HG02678 (cell line): ENCODE results near the gene APOA5.
"Not testable (repeated sequence)": the region's sequence is repeated elsewhere in the genome, so short reads cannot be mapped to it uniquely, and the experiment has no call there.

ENCODE experiments used
- ATAC-seq: cut with Tn5 transposase; IDR thresholded peaks from one replicate; pipeline ENCODE4 v1.9.1; 2021; ENCODE audit warnings: mild to moderate bottlenecking, moderate library complexity; ENCODE audit not compliant: unreplicated experiment

The APOA5 gene, protein sequence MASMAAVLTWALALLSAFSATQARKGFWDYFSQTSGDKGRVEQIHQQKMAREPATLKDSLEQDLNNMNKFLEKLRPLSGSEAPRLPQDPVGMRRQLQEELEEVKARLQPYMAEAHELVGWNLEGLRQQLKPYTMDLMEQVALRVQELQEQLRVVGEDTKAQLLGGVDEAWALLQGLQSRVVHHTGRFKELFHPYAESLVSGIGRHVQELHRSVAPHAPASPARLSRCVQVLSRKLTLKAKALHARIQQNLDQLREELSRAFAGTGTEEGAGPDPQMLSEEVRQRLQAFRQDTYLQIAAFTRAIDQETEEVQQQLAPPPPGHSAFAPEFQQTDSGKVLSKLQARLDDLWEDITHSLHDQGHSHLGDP

GRCh38 chr11:116791813-116792143, at the start of gene APOA5:
TSS of gene APOA5 (minus strand) at chr11:116791879. CDS start at chr11:116791860, 19 bp downstream.
- no peak for ATAC-seq

- no peak for ATAC-seq
Measured at GRCh38 chr11:116840746-116841296, 49.1 kb upstream of the APOA5 start.

DNA sequence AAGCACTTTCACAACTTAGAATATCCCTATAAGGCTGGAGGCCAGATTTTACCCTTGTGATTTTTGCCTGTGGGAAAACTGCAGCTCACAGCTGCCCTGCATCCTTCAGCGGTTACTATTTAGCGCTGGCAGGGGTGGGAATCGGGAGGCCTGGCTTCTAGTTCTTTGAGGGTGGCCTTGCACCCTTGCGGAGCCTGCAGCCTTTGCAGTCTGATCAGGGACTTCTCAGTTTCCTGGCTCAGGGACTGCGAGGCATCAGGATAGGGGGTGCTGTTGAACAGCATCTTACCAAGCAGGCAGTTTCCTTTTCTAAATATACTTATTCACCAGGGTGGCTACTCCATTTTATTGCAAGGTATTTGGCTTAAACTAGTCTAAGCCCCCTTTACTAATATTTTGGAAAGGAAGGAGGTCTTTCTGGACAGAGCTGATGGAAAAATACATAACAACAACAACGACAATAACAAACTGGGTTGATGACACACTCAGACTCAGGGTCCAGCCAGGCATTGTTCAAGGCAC, 48.6 kb upstream of the APOA5 start:
- no peak for ATAC-seq

DNA sequence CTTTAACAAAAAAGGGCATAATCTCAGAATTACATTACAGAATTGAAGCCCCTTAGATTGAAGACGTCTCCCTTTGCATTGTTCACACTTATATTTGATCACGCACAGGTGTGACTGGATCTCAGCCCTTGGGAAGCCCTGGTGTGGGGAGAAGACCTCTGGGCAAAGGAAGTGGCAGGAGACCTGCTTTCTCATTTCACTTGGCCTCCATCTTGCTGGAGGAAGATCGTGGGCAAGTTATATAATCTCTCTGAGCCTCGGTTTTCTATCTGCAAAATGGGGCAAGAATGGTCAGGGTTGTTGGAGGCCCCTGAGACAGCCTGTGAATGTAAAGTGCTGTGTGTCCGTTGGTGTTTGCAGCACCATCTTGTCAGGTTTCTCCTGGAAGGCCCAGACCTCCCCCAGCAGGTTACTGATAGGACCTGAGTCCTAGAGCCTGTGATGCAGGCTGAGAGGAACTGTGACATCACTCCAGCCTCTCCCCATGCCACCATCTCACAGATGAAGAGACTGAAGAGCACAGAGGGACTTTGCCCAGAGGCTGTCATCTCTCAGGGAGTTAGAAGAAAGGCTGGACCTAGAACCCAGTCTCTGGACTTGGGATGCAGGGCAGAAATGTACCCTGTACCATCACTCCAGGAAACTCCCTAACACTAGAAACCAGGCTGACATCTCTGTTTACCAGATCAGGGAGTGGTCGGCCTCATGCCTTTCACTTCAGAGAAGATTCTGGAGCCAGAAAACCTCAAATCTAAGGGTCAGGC, 46.8 kb upstream of the APOA5 start:
- ATAC-seq: no peak

GRCh38 chr11:116837231-116838091, 45.8 kb upstream of the APOA5 start, which contains the start of gene APOA1:
TSS of gene APOA1 (minus strand) at chr11:116837622. CDS start at chr11:116837387, 235 bp downstream.
- ATAC-seq: no peak

GRCh38 chr11:116836632-116836991, 44.9 kb upstream of the APOA5 start:
- no peak for ATAC-seq

DNA sequence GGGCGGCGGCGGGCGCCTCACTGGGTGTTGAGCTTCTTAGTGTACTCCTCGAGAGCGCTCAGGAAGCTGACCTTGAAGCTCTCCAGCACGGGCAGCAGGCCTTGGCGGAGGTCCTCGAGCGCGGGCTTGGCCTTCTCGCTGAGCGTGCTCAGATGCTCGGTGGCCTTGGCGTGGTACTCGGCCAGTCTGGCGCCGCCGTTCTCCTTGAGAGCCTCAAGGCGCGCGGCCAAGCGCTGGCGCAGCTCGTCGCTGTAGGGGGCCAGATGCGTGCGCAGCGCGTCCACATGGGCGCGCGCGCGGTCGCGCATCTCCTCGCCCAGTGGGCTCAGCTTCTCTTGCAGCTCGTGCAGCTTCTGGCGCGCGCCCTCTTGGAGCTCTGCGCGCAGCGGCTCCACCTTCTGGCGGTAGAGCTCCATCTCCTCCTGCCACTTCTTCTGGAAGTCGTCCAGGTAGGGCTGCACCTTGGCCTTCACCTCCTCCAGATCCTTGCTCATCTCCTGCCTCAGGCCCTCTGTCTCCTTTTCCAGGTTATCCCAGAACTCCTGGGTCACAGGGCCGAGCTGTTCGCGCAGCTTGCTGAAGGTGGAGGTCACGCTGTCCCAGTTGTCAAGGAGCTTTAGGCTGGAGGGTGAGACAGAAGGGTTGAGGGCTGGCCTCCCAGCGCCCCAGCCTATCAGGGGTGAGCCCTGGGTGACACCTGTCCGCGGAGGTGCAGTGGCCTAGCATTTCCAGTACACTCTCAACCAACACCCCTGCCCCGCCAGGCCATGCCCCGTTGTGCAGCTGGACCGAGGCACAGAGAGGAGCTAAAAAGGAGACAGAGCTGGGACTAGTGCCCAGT, 44.3 kb upstream of the APOA5 start:
- ATAC-seq: peak; percentile 81

DNA sequence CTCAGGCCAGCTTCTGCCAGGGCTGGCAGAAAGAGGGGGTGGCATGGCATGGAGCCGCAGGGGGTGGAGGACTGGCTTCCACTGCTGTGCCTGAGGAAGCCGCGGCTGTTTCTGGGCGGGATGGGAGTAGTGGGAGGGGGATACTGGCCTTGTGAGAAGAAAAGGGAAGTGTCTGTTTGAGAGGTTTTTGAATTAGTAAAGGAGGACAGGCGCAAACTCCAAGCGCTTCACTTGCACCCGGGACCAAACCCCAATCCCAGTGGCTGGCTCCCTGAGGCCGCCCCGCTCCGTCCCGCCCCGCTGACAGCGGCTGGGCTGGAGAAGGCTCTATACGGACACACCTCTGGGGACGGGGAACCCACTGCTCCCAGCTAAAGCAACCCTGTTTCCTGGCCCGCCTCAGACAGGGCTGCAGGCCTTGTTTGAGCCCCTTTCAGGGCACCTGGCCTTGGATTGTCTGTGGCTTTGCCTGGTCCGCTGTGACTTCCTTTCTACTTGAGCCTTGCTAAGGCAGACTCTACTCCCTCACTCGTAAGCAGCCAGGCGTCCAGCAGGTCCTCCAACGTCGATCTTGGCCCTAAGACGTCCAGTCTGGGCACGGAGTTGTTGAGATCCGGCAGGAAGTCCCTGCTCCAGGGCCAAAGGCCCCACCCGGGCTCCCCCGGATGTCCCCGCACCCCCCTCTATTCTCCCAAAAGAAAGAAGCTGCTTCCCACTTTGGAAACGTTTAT, 43.5 kb upstream of the APOA5 start:
- no peak for ATAC-seq

- ATAC-seq: not testable (repeated sequence)
Measured at GRCh38 chr11:116834535-116835041, 42.9 kb upstream of the APOA5 start.

- no peak for ATAC-seq
Measured at GRCh38 chr11:116833816-116834534, 42.3 kb upstream of the APOA5 start.

- ATAC-seq: no peak
Measured at GRCh38 chr11:116833491-116833815, 41.8 kb upstream of the APOA5 start.

DNA sequence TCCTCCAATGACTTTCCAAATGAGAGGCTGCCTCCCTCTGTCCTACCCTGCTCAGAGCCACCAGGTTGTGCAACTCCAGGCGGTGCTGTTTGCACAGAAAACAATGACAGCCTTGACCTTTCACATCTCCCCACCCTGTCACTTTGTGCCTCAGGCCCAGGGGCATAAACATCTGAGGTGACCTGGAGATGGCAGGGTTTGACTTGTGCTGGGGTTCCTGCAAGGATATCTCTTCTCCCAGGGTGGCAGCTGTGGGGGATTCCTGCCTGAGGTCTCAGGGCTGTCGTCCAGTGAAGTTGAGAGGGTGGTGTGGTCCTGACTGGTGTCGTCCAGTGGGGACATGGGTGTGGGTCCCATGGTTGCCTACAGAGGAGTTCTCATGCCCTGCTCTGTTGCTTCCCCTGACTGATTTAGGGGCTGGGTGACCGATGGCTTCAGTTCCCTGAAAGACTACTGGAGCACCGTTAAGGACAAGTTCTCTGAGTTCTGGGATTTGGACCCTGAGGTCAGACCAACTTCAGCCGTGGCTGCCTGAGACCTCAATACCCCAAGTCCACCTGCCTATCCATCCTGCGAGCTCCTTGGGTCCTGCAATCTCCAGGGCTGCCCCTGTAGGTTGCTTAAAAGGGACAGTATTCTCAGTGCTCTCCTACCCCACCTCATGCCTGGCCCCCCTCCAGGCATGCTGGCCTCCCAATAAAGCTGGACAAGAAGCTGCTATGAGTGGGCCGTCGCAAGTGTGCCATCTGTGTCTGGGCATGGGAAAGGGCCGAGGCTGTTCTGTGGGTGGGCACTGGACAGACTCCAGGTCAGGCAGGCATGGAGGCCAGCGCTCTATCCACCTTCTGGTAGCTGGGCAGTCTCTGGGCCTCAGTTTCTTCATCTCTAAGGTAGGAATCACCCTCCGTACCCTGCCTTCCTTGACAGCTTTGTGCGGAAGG, 40.9 kb upstream of the APOA5 start:
- no peak for ATAC-seq

GRCh38 chr11:116831790-116832349, 40.2 kb upstream of the APOA5 start:
- no peak for ATAC-seq

GRCh38 chr11:116830184-116830912, 38.7 kb upstream of the APOA5 start:
- no peak for ATAC-seq

GRCh38 chr11:116829525-116830183, 38.0 kb upstream of the APOA5 start, which contains the start of gene APOC3:
TSS of gene APOC3 (plus strand) at chr11:116829907. CDS start at chr11:116830583, 676 bp downstream.
- no peak for ATAC-seq
